GM18951 (cell line): Measurements from ENCODE around the gene RIMBP2.

Source experiments
- POLR2A ChIP-seq: IDR thresholded peaks from 4 replicates; pipeline ENCODE4 v1.6.1; 2011; ENCODE audit warnings: mild to moderate bottlenecking; ENCODE audit not compliant: insufficient read length, insufficient read depth; ENCODE audit errors: extremely low read depth
- in situ Hi-C: fragments of 300-500 bp; cut with MboI; formaldehyde crosslinking; loops from one replicate; pipeline ENCODE4 v1.12.0; 2022; ENCODE audit warnings: low sequenced_read_pairs, mixed read lengths, inconsistent platforms; ENCODE audit not compliant: unreplicated experiment

Gene RIMBP2

DNA sequence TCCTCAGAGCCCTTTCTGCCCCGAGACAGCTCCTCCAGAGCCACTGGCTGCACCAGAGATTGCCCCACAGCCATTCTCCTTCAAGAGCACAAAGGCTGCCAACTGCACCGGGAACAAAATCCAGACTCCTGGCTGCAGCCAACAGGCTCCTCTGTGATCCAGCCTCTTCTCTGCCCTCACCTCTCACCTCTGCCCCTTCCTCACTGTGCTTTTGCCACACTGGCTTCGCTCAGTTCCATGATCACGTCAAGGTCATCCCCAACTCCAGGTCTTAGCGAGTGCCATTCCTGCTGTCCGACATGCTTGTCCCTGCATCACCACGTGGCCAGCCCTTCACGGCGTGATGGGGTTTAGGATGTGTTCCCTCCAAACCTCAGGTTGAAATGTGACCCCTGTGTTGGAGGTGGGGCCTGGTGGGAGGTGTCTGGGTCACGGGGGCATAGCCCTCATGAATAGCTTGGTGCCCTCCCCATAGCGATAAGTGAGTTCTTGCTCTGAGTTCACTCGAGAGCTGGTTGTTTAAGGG, 229.1 kb downstream of the RIMBP2 start:
- no peak for TF ChIP-seq POLR2A
- in situ Hi-C loops, result no loop called here

DNA sequence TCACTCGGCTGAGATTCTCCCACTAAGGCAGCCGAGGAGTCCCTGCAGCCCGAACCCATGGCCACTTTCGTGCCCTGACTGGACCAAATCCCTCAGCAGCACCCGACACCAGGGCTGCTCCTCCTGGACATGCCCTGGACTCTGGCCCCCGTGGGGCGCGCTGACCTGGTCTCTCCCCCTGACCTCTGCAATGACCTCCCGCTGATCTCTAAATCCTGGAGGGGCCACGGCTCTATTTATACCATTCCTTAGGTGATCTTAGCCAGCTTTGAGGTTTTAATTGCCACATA, 230.0 kb downstream of the RIMBP2 start:
- no peak for TF ChIP-seq POLR2A
- in situ Hi-C loops, result no loop called here

DNA sequence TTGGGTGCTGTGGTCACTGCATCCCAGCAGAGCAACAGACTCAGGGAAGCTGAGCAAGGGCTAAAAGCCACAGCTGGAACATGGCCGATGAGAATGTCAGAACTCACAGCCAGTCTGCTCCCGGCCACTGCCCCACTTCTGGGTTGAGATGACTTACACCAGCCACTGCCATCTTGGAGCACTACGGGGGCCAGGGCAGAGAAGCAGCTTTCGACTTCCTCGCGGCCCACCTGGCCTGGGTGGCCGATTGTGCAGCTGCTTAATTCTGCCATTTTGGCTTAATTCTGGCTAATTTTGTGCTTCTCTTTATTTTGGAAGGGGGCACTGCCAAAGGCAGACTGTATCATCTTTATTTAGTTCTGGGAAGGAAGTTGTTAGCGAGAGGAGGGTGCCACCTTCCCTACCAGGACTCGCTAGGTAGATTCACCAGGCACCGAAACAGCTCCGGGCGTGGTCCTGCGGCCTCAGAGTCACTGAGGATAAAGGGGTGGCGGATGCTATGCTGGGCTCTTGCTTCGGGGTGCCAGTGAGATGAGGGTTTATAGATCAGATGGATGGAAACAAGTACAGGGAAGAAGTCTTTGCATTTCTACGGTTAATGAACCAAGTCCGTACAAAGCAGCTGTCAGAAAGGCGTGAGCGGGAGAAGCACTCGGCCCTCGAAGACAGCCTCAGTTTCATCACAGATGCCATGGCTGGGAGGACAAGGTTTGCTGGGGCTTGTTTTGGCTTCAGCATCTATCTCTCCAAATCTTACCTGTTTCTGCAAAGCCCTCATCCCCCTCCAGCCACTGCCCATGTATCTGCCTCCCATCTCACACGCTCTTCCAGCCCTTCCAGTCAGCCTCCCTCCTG, 230.6 kb downstream of the RIMBP2 start:
- in situ Hi-C loops, result no loop called here
- no peak for TF ChIP-seq POLR2A

DNA sequence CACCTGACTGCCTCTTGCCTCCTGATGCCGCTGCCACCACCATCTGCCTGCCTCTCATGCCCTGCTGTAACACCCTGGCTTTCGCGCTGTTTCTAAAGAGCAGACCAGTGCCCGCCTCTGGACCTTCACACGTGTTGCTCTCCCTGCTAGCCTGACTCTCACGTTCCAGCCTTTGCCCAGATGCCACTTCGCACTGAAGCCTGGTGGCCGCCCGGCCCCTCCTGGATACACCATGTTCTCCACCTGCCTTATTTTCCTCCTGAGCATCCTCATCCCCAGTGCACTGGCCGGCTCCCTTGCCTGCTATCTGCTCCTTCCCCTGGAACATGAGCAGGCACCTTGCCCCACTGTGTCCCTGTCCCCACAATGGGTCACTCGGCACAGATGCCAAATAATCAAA, 231.9 kb downstream of the RIMBP2 start:
- no peak for TF ChIP-seq POLR2A
- in situ Hi-C loops, result no loop called here

DNA sequence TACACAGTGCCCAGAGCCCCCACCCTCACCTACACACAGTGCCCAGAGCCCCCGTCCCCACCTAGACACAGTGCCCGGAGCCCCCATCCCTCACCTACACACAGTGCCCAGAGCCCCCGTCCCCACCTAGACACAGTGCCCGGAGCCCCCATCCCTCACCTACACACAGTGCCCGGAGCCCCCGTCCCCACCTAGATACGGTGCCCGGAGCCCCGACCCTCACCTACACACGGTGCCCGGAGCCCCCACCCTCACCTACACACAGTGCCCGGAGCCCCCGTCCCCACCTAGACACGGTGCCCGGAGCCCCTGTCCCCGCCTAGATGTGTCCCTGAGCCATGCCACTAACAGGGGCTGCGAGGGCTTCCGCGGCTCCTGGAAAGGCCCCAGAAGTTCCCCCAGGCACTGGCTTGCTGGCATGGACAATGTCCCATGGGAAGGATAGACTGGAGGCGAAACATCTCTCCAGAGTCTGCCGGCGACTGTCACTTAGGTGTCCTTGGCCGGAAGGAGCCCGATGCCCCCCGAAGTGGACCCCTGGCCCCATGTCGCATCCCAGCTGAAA, 232.4 kb downstream of the RIMBP2 start:
- in situ Hi-C loops, result no loop called here
- no peak for TF ChIP-seq POLR2A

DNA sequence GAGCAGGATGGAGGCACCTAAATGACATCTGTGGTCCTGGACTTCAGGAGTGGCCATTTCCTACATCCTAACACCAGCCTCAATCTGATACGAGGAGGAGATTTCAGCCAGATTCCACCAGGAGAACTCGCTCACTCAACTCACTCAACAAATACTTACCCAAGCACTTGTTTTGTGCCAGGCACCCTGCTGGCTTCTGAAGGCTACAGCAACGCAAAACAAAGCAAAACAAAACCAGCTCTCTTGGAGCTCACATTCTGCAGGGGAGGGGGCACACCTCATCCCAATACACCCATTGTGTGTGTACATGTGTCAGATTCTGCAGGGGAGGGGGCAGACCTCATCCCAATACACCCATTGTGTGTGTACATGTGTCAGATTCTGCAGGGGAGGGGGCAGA, 233.7 kb downstream of the RIMBP2 start:
- in situ Hi-C loops, result no loop called here

DNA sequence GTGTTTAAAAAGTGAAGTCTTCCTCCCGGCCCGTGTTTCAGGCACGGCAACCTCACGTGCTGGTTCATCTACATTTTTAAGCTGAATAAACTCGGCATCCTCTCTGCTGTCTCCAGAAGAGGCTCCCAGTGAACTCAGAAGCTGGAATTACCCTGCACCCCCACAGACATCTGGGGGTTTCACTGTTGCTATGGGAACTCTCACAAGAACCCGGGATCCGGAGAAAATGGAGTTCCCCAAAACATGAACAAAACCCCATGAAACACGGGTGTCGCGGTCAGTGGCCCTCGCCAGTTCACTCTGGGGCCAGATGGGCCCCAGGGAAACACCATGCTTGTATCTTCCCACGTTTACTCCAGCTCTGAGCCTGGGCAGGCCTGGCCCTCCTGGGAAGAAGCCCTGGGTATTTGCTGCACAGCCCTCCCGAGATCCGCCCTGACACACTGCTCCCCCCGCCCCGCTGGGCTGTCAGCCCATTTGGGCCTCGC, 234.7 kb downstream of the RIMBP2 start:
- no peak for TF ChIP-seq POLR2A
- in situ Hi-C loops, result no loop called here

More for the DNA sequence above, 233.7 kb downstream of the RIMBP2 start:
- TF ChIP-seq POLR2A, result no peak

DNA sequence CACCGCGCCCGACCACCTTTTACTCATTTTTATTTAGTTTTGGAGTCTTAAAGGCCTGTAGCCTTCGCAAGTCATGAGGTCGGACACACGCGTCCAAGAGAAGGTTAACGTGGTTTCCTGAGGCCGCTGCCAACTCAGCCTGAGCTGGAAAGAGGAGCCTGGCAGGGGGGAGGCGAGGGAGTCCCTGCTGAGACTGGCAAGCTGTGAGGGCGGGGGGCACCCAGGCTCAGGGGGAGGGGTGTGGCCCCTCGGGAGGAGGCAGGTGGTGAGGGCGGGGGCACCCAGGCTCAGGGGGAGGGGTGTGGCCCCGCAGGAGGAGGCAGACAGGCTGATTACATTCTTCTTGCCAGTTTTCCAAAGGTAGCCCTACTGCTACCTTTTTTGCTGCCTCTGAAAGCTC, 235.2 kb downstream of the RIMBP2 start:
- TF ChIP-seq POLR2A, result no peak
- in situ Hi-C loops, result no loop called here

DNA sequence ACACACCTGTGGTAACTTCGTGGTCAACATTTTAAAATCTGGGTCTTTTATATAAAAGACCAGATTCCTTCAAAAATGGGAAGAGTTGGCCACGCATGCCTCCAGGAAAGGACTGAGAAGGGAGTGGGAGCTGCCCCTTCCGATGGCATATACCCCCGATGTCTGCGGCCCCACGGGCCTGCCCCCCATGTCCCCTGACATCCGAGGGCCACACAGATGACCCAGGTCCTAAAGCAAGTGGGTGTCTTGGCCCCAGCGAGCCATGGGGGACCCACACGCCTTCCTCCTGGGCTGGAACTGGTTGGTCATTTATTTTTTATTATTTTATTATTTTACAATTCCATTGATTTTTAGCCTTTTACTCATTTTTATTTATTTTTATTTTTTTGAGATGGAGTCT, 235.9 kb downstream of the RIMBP2 start:
- in situ Hi-C loops, result no loop called here
- no peak for TF ChIP-seq POLR2A

DNA sequence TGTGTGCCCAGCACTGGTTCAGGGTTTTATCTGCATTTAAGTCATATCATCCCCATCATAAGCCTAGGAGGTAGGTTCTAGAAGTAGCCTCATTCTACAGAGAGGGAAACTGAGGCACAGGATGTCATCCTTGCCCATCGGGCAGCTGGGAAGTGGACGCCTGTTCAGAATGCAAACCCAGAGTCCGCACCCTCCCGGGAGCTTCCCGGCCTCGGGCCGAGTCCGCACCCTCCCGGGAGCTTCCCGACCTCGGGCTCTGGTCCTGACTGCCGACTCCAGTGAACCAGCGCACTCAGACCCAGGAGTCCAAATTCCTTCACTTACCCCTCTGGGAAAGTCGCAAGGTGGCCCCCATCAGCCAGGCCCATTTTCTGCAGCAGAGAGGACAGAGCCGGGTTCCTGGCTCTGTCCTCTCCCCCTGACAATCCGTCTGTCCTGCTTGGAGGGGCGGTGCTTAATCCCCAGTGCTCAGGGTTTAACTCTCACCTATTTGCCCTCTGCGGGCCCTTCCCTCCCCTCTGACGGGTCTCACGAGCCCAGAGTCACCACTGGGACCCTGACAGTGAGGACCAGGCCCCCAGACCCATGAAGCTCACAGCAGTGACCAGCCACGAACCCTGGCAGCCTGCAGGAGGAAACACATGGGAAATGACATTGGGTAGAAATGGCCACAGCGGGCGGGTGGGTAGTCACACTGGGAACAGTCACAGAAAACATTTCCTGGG, 236.5 kb downstream of the RIMBP2 start:
- no peak for TF ChIP-seq POLR2A
- in situ Hi-C loops, result no loop called here

DNA sequence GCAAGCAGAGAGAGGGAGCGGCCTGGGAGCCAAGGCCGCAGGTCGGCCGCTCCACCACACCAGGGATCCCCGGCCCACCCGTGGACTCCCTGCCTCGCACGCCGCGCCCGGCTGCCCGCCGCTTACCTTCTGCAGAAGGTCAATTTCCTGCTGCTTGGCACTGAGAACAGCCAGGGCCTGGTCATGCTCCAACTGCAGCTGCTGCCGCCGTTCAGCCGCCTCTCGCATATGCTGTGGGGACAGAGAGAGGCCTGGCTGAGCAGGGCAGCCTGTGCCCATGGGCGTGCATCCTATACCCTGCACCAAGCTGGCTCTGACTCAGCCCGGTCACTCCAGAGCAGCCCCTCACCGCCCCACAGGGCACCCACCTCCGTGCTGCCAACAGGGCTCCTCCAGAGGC, 237.3 kb downstream of the RIMBP2 start:
- in situ Hi-C loops, result no loop called here
- TF ChIP-seq POLR2A, result no peak

DNA sequence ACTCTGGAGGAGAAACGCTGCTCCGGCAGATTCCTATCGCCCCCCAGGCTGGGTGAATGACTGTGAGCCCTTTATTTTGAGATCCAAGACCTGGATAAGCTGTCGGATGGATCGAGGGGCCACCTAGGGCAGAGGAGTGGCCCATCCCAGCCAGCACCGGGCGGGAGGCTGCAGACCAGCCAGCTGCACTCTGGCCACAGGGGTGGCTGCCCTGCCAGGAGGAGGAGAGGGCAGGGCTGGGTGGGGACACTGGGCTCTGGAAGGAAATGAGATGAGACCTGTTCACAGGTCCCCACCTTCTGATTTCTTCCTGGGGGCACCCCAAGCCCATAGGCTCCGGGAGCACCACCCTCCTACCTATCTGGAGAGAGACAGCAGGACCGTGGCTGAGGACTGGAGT, 238.4 kb downstream of the RIMBP2 start:
- in situ Hi-C loops, result no loop called here
- no peak for TF ChIP-seq POLR2A

DNA sequence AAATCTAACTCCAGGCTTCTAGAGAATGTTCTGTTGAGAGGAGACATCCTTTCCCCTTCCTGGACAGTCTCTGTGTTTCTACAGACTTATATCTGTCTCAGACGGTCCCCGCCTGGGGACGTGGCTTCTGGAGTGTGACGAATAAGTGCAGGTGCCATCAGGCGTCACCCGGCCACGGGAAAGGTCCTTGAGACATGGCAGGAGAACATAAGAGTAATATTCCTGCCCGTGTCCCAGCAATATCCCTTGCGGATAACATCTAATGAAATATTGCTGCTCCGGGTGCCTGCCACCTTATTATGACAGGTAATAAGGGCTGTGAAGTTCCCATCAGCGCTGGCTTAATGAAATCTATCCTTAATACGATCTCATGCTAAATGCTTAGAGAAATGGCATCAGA, 238.8 kb downstream of the RIMBP2 start:
- in situ Hi-C loops, result no loop called here
- no peak for TF ChIP-seq POLR2A
